Measurements from ENCODE around the gene ARHGAP31.

- TF ChIP-seq CTCF (IDR thresholded peaks at IDR 0.05) (no peak), POLR2A (IDR thresholded peaks at IDR 0.05) (no peak), EP300 (IDR thresholded peaks at IDR 0.05) (no peak)
These were observed 80.9 kb downstream of the ARHGAP31 start for GRCh38 chr3:119375106-119375505.

Data from stomach (tissue), 4 donors.